ENCODE measurements around the gene MKLN1. TPM values are rescaled to one million over a fixed set of nuclear protein-coding genes. Genes with fewer than 3 reads are reported as not detected.
"Not testable (repeated sequence)": the region's sequence is repeated elsewhere in the genome, so short reads cannot be mapped to it uniquely, and the experiment has no call there.

MKLN1 gene
- total and polyA plus RNA-seq, 7 experiments from 2014 or later: 30.8 to 69.8 (median 56.7) TPM

GRCh38 chr7:131300078-131300477 lies 27.6 kb upstream of the MKLN1 start:
- H3K27me3 Mint-ChIP-seq: peaks cover 0 to 7% (median 0%) of the 10 kb centered on the region in 5 donors
- H3K9me3 Mint-ChIP-seq: no peaks in the 10 kb centered on the region
- H3K27ac Mint-ChIP-seq: no peak overlapping the region
- POLR2A ChIA-PET: no interaction called here
- H3K36me3 Mint-ChIP-seq: no peaks in the 10 kb centered on the region
- H3K4me3 Mint-ChIP-seq: no peak overlapping the region
- no peak overlapping the region for H3K4me3 ChIP-seq (ENCODE audit: low read length)
- no peaks in the 10 kb centered on the region for H3K4me1 Mint-ChIP-seq
- intact Hi-C loops (cut with micrococcal nuclease): loop anchor here in 1 of 2 donors (5.0 kb wide), 1 partner anchor 133 kb away; no protein-coding TSS in a partner anchor
- H3K36me3 ChIP-seq (ENCODE audit: control insufficient read depth in 2 of 3, insufficient read depth in 3 of 3, low read length in 3 of 3): no peaks in the 10 kb centered on the region
- no peaks in the 10 kb centered on the region for H3K4me1 ChIP-seq (ENCODE audit: control insufficient read depth in 2 of 2, insufficient read depth in 2 of 2, low read length in 2 of 2)
- H3K9me3 ChIP-seq (ENCODE audit: control insufficient read depth in 2 of 3, low read length in 3 of 3): no peaks in the 10 kb centered on the region
- H3K27ac ChIP-seq (ENCODE audit: low read depth, low read length): no peak overlapping the region
- CTCF ChIA-PET: interaction anchor here (1.4 kb wide), 1 partner anchor 231 kb away, joined by 3 read pairs; no protein-coding TSS in a partner anchor
- DNase-seq (no peak), ATAC-seq (no peak)
- no peaks in the 10 kb centered on the region for H3K27me3 ChIP-seq (ENCODE audit: control insufficient read depth in 2 of 2, insufficient read depth in 2 of 2, low read length in 2 of 2)

- Mint-ChIP-seq H3K9me3 (peaks cover 0 to 2% (median 0%) of the 10 kb centered on the region in 11 donors), H3K36me3 (no peaks in the 10 kb centered on the region), H3K27ac (no peak overlapping the region), H3K4me3 (no peak overlapping the region), H3K27me3 (peaks cover 0 to 4% (median 0%) of the 10 kb centered on the region in 5 donors), H3K4me1 (no peaks in the 10 kb centered on the region)
- ATAC-seq (no peak), DNase-seq (no peak)
- no peaks in the 10 kb centered on the region for H3K27me3 ChIP-seq (ENCODE audit: control insufficient read depth in 2 of 2, insufficient read depth in 2 of 2, low read length in 2 of 2)
- H3K4me1 ChIP-seq (ENCODE audit: control insufficient read depth in 2 of 2, insufficient read depth in 2 of 2, low read length in 2 of 2): no peaks in the 10 kb centered on the region
- H3K4me3 ChIP-seq (ENCODE audit: low read length): no peak overlapping the region
- ChIA-PET POLR2A (no interaction called here), CTCF (interaction anchor here (0.7 to 0.8 kb wide), 2 partner anchors 29 to 68 kb away, joined by 3 read pairs; no protein-coding TSS in a partner anchor)
- intact Hi-C loops (cut with micrococcal nuclease): loop anchor here in 1 of 2 donors (5.0 kb wide), 1 partner anchor 134 kb away; no protein-coding TSS in a partner anchor
- no peaks in the 10 kb centered on the region for H3K36me3 ChIP-seq (ENCODE audit: control insufficient read depth in 2 of 3, insufficient read depth in 3 of 3, low read length in 3 of 3)
- no peak overlapping the region for H3K27ac ChIP-seq (ENCODE audit: low read depth, low read length)
- H3K9me3 ChIP-seq (ENCODE audit: control insufficient read depth in 2 of 3, low read length in 3 of 3): no peaks in the 10 kb centered on the region
Measured at GRCh38 chr7:131300572-131301466, 26.9 kb upstream of the MKLN1 start.

- ChIA-PET CTCF (interaction anchor here (0.8 to 1.7 kb wide), 6 partner anchors 10 to 405 kb away, joined by 3 to 5 read pairs (median 4); no protein-coding TSS in a partner anchor), POLR2A (interaction anchor here (1.7 kb wide), 1 partner anchor 193 kb away, joined by 3 read pairs; no protein-coding TSS in a partner anchor)
- intact Hi-C loops (cut with micrococcal nuclease): loop anchor here in 1 of 2 donors (2.0 to 5.0 kb wide), 3 partner anchors 66 to 135 kb away; no protein-coding TSS in a partner anchor
Measured at GRCh38 chr7:131302446-131302845, 25.2 kb upstream of the MKLN1 start.

GRCh38 chr7:131302876-131303707 lies 24.6 kb upstream of the MKLN1 start:
- no peaks in the 10 kb centered on the region for H3K27me3 ChIP-seq (ENCODE audit: control insufficient read depth in 2 of 2, insufficient read depth in 2 of 2, low read length in 2 of 2)
- no peak overlapping the region for H3K4me3 ChIP-seq (ENCODE audit: low read length)
- no peaks in the 10 kb centered on the region for H3K4me1 ChIP-seq (ENCODE audit: control insufficient read depth in 2 of 2, insufficient read depth in 2 of 2, low read length in 2 of 2)
- Mint-ChIP-seq H3K27me3 (peaks cover 0 to 4% (median 0%) of the 10 kb centered on the region in 5 donors), H3K9me3 (peaks cover 7 to 22% (median 12%) of the 10 kb centered on the region in 11 donors), H3K4me3 (no peak overlapping the region), H3K36me3 (peaks cover 7 to 12% (median 8%) of the 10 kb centered on the region in 5 donors), H3K4me1 (no peaks in the 10 kb centered on the region), H3K27ac (peak overlapping the region in 1 of 9 donors; percentile 68)
- no peaks in the 10 kb centered on the region for H3K36me3 ChIP-seq (ENCODE audit: control insufficient read depth in 2 of 3, insufficient read depth in 3 of 3, low read length in 3 of 3)
- no peak overlapping the region for H3K27ac ChIP-seq (ENCODE audit: low read depth, low read length)
- ChIA-PET POLR2A (interaction anchor here (1.7 kb wide), 1 partner anchor 193 kb away, joined by 3 read pairs; no protein-coding TSS in a partner anchor), CTCF (interaction anchor here (0.8 to 1.7 kb wide), 6 partner anchors 11 to 406 kb away, joined by 3 to 5 read pairs (median 4); no protein-coding TSS in a partner anchor)
- peaks cover 0 to 5% (median 0%) of the 10 kb centered on the region in 3 experiments for H3K9me3 ChIP-seq (ENCODE audit: control insufficient read depth in 2 of 3, low read length in 3 of 3)
- ATAC-seq (peak; percentile 45), DNase-seq (peak in 6 of 9 donors; percentile 16 to 34 (median 24))
- intact Hi-C loops (cut with micrococcal nuclease): loop anchor here (1.0 to 5.0 kb wide), 9 partner anchors 66 to 428 kb away; no protein-coding TSS in a partner anchor

More at GRCh38 chr7:131302446-131302845, 25.2 kb upstream of the MKLN1 start:
- ATAC-seq (no peak), DNase-seq (no peak)
- H3K4me3 Mint-ChIP-seq: no peak overlapping the region
- H3K27me3 ChIP-seq (ENCODE audit: control insufficient read depth in 2 of 2, insufficient read depth in 2 of 2, low read length in 2 of 2): no peaks in the 10 kb centered on the region
- no peaks in the 10 kb centered on the region for H3K4me1 ChIP-seq (ENCODE audit: control insufficient read depth in 2 of 2, insufficient read depth in 2 of 2, low read length in 2 of 2)
- peaks cover 0 to 5% (median 0%) of the 10 kb centered on the region in 3 experiments for H3K9me3 ChIP-seq (ENCODE audit: control insufficient read depth in 2 of 3, low read length in 3 of 3)
- no peaks in the 10 kb centered on the region for H3K36me3 ChIP-seq (ENCODE audit: control insufficient read depth in 2 of 3, insufficient read depth in 3 of 3, low read length in 3 of 3)
- no peak overlapping the region for H3K4me3 ChIP-seq (ENCODE audit: low read length)
- H3K36me3 Mint-ChIP-seq: peaks cover 4 to 8% (median 8%) of the 10 kb centered on the region in 5 donors
- no peak overlapping the region for H3K27ac ChIP-seq (ENCODE audit: low read depth, low read length)
- no peak overlapping the region for H3K27ac Mint-ChIP-seq
- peaks cover 4 to 16% (median 9%) of the 10 kb centered on the region in 11 donors for H3K9me3 Mint-ChIP-seq
- H3K27me3 Mint-ChIP-seq: peaks cover 0 to 4% (median 0%) of the 10 kb centered on the region in 5 donors
- no peaks in the 10 kb centered on the region for H3K4me1 Mint-ChIP-seq

GRCh38 chr7:131305152-131305551 lies 22.5 kb upstream of the MKLN1 start:
- intact Hi-C loops (cut with micrococcal nuclease): no loop called here
- no peak overlapping the region for H3K4me3 Mint-ChIP-seq

GRCh38 chr7:131306041-131306440 lies 21.6 kb upstream of the MKLN1 start:
- H3K27ac ChIP-seq (ENCODE audit: low read depth, low read length); H3K36me3 ChIP-seq (ENCODE audit: control insufficient read depth in 2 of 3, insufficient read depth in 3 of 3, low read length in 3 of 3); H3K4me1 ChIP-seq (ENCODE audit: control insufficient read depth in 2 of 2, insufficient read depth in 2 of 2, low read length in 2 of 2); H3K27me3 ChIP-seq (ENCODE audit: control insufficient read depth in 2 of 2, insufficient read depth in 2 of 2, low read length in 2 of 2); H3K4me3 ChIP-seq (ENCODE audit: low read length); POLR2A ChIA-PET; intact Hi-C loops (cut with micrococcal nuclease); H3K27ac Mint-ChIP-seq; H3K4me1 Mint-ChIP-seq; ATAC-seq; CTCF ChIA-PET; H3K4me3 Mint-ChIP-seq; H3K9me3 ChIP-seq (ENCODE audit: control insufficient read depth in 2 of 3, low read length in 3 of 3); DNase-seq; H3K27me3 Mint-ChIP-seq: not testable (repeated sequence)
- H3K36me3 Mint-ChIP-seq: peaks cover 8 to 15% (median 8%) of the 10 kb centered on the region in 5 donors
- peaks cover 7 to 32% (median 12%) of the 10 kb centered on the region in 11 donors for H3K9me3 Mint-ChIP-seq

More at GRCh38 chr7:131305152-131305551, 22.5 kb upstream of the MKLN1 start:
- H3K4me1 ChIP-seq (ENCODE audit: control insufficient read depth in 2 of 2, insufficient read depth in 2 of 2, low read length in 2 of 2): no peaks in the 10 kb centered on the region
- peaks cover 0 to 5% (median 0%) of the 10 kb centered on the region in 3 experiments for H3K9me3 ChIP-seq (ENCODE audit: control insufficient read depth in 2 of 3, low read length in 3 of 3)
- ATAC-seq (no peak), DNase-seq (no peak)
- POLR2A ChIA-PET: no interaction called here
- no peaks in the 10 kb centered on the region for H3K27me3 ChIP-seq (ENCODE audit: control insufficient read depth in 2 of 2, insufficient read depth in 2 of 2, low read length in 2 of 2)
- CTCF ChIA-PET: interaction anchor here (1.3 kb wide), 1 partner anchor 408 kb away, joined by 4 read pairs; no protein-coding TSS in a partner anchor
- Mint-ChIP-seq H3K9me3 (peaks cover 7 to 24% (median 12%) of the 10 kb centered on the region in 11 donors), H3K27me3 (peaks cover 0 to under 1% (median 0%) of the 10 kb centered on the region in 5 donors), H3K27ac (no peak overlapping the region), H3K4me1 (no peaks in the 10 kb centered on the region), H3K36me3 (peaks cover 8 to 12% (median 8%) of the 10 kb centered on the region in 5 donors)
- H3K36me3 ChIP-seq (ENCODE audit: control insufficient read depth in 2 of 3, insufficient read depth in 3 of 3, low read length in 3 of 3): no peaks in the 10 kb centered on the region
- no peak overlapping the region for H3K4me3 ChIP-seq (ENCODE audit: low read length)
- no peak overlapping the region for H3K27ac ChIP-seq (ENCODE audit: low read depth, low read length)
